Activated T-cell treated with anti-CD3 and anti-CD28 coated beads, Interleukin-2, amount 50 U/mL, for 48 hours (primary cell): ENCODE data around the gene HERC4.

Source experiments
- DNase-seq, 2 experiments: peaks; one replicate each; pipeline ENCODE4 v3.0.0-alpha.2; 2020

The HERC4 gene, protein sequence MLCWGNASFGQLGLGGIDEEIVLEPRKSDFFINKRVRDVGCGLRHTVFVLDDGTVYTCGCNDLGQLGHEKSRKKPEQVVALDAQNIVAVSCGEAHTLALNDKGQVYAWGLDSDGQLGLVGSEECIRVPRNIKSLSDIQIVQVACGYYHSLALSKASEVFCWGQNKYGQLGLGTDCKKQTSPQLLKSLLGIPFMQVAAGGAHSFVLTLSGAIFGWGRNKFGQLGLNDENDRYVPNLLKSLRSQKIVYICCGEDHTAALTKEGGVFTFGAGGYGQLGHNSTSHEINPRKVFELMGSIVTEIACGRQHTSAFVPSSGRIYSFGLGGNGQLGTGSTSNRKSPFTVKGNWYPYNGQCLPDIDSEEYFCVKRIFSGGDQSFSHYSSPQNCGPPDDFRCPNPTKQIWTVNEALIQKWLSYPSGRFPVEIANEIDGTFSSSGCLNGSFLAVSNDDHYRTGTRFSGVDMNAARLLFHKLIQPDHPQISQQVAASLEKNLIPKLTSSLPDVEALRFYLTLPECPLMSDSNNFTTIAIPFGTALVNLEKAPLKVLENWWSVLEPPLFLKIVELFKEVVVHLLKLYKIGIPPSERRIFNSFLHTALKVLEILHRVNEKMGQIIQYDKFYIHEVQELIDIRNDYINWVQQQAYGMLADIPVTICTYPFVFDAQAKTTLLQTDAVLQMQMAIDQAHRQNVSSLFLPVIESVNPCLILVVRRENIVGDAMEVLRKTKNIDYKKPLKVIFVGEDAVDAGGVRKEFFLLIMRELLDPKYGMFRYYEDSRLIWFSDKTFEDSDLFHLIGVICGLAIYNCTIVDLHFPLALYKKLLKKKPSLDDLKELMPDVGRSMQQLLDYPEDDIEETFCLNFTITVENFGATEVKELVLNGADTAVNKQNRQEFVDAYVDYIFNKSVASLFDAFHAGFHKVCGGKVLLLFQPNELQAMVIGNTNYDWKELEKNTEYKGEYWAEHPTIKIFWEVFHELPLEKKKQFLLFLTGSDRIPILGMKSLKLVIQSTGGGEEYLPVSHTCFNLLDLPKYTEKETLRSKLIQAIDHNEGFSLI

DNA sequence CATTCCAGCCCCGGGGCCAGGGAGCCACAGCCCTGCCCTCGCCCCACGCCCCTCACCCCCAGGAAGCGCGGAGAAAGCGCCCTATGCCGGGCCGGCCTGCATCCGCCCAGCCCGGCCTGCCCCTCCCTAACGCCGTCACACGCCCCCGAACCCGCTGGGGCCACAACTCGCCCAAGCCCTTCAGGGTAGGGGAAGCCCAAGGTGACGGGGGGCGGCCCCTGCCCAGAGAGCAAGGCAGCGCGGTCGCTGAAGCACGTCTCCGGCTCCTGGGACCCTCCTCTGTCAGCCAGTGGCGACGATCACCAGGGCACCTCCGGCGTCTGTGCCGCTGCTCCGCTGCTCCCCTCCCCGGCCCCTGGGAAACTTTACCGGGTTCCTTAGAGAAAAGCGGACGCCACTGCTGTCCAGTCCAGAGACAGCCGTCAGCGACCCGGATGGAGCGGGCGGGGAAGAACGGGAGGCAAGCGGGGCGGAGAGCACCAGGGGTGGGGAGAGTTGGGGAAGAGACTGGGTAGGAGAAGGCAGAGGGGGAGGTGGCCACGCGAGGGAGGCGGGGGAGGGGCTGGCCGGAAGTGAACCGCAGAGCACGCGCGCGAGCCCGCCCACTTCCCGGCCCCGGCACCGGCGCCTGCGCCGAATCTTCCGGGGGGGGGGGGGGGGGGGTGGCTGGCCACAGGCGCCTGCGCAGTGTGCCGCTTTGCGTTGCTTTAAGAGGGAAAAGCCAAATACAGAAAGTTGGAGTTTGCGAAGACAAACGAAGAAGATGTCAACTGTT lies at the start of gene HERC4:
Gene HERC4, minus strand, starts transcription at position 509 of the 775 bp plus-strand sequence. CDS start 2,175 bp downstream, outside the sequence.
- peak; percentile 91 to 92 for DNase-seq

DNA sequence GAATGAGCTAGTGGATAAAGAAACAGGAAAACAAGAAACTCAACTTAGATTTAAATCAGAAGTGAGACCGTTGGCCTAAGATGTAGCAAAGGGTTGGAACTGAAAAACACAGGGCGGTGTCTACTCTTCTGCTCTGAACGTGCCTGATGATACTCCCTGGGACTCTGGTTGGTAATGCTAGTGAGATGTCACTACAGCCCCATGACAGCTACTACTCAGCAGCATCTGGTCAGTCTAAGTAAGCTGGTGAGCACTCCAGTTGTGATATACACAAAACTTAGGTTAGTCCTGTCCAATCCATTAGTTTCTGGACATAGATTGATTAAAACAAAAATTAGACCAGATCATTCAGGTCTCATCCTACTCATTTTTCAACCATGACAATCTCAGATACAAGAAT lies 49.6 kb upstream of the HERC4 start:
- no peak for DNase-seq

DNA sequence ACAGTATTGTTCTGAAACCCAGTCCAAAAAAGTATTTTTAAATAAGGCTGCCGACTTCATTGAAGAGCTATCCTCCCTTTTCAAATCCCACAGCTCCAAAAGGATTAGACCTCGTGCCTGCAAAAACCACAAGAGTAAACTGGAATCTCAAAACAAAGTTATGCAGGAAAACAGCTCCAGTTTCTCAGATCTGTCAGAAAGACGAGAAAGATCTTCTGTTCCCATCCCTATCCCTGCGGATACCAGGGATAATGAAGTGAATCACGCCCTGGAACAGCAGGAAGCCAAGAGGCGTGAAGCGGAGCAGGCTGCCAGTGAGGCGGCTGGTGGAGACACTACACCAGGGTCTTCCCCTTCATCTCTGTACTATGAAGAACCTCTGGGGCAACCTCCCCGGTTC lies 46.8 kb upstream of the HERC4 start:
- no peak for DNase-seq

- DNase-seq = no peak
Observed at GRCh38 chr10:68121020-68121743, 46.1 kb upstream of the HERC4 start.

- no peak for DNase-seq
Observed at GRCh38 chr10:68118657-68119056, 43.6 kb upstream of the HERC4 start.

GRCh38 chr10:68112837-68113236 lies 37.8 kb upstream of the HERC4 start:
- no peak for DNase-seq

- no peak for DNase-seq
Observed at GRCh38 chr10:68111584-68111983, 36.5 kb upstream of the HERC4 start.

GRCh38 chr10:68110027-68110426 lies 34.9 kb upstream of the HERC4 start:
- no peak for DNase-seq

DNA sequence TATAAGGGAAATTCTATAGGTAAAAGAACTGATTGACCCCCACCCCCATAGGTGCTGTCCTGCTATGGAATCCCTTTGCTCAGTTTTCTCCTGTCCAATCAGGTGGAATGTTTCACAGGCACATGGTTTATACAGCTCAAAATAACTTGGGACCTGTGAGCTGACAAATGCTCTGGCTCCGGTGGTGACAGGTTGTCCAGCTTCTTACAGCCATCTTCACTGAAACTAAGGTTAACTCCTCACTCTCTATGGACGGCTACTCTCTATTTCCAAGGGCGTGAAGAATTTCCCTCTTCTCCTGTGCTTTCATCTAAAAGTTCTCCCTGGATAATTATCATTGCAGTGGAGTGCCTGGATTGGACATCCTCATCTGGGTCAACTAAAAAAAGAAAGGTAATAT lies 34.2 kb upstream of the HERC4 start, which contains the start of gene MYPN:
Gene MYPN, plus strand, starts transcription at position 158 of the 400 bp plus-strand sequence. CDS start 11,951 bp downstream, outside the sequence.
- no peak for DNase-seq

DNA sequence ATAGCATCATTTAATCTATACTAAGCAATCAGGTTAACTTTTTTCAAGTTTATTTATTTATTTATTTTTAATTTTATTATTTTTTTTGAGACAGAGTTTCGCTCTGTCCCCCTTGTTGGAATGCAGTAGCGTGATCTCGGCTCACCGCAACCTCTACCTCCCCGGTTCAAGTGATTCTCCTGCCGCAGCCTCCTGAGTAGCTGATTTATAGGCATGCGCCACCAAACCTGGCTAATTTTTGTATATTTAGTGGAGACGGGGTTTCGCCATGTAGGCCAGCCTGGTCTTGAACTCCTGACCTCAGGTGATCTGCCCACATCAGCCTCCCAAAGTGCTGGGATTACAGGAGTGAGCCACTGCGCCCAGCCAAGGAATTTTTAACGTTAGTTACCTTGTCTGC lies 33.6 kb upstream of the HERC4 start:
- DNase-seq = no peak

GRCh38 chr10:68108051-68108450 lies 33.0 kb upstream of the HERC4 start:
- no peak for DNase-seq

- no peak for DNase-seq
Observed at GRCh38 chr10:68107651-68108050, 32.6 kb upstream of the HERC4 start.

GRCh38 chr10:68106656-68107055 lies 31.6 kb upstream of the HERC4 start:
- no peak for DNase-seq

GRCh38 chr10:68105820-68106219 lies 30.7 kb upstream of the HERC4 start:
- no peak for DNase-seq

- no peak for DNase-seq
Observed at GRCh38 chr10:68103901-68104300, 28.8 kb upstream of the HERC4 start.

- no peak for DNase-seq
Observed at GRCh38 chr10:68103261-68103878, 28.3 kb upstream of the HERC4 start.

GRCh38 chr10:68101066-68101465 lies 26.0 kb upstream of the HERC4 start:
- DNase-seq = no peak

- no peak for DNase-seq
Observed at GRCh38 chr10:68099736-68100135, 24.7 kb upstream of the HERC4 start.

DNA sequence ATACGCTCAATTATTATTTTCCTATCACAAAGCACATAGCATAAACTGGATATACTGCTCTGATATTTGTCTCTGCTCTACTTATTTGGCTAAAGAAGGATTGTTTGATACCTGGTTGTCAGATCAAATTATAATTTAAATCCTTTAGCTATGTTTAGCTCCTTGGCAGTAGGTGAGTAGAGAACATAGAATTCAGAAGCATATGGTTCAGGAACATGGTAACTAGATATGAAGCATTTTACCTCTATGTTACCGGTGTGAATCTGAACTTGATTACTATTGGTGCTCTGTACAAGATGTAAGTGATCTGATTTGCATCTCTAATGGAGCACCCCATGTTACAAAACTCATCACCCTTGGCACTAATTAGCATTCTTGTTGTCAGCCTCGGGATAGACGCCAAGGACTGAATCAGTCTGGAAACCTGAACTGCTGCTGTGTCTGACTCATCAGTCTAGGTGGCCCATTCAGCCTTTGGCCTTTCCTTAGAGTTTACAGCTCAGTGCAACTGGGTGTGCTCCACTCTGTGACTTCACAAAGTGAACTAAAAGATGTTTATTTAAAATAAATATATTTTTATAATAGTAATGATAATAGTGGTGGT lies 21.9 kb upstream of the HERC4 start:
- DNase-seq = no peak

- DNase-seq = no peak
Observed at GRCh38 chr10:68095153-68095552, 20.1 kb upstream of the HERC4 start.

DNA sequence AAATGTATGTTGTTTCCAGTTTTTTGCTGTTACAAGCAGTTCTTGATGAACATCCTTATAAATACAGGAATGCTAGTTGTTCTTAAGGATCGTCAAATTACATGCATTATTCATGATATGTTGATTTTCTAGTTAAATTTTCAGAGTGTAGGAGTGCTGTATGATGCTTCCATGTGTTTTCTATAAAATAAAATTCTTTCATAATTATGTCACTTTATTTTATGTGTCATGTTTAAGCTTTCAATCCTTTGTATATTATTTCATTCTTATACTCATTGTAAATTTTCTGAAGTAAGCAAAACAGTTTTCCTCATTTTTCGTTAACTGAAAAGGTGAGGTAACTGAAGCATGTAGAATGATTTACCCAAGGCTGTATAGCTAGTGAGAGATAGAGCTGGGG lies 17.4 kb upstream of the HERC4 start:
- DNase-seq = no peak
